ES-I3 (cell line): ENCODE data around the gene CDH23.

Experiments used
- H3K36me3 ChIP-seq: 2 replicates; pipeline ENCODE4 v1.6.1; 2013; ENCODE audit warnings: mild to moderate bottlenecking, low read length, control low read depth, moderate library complexity; ENCODE audit not compliant: insufficient read depth
- H3K4me1 ChIP-seq: 2 replicates; pipeline ENCODE4 v1.6.1; 2013; ENCODE audit warnings: mild to moderate bottlenecking, control low read depth, low read length; ENCODE audit not compliant: insufficient read depth
- H3K9ac ChIP-seq: 2 replicates; pipeline ENCODE4 v1.6.1; 2013; ENCODE audit warnings: low read depth, mild to moderate bottlenecking, low read length, moderate library complexity
- H3K9me3 ChIP-seq: 2 replicates; pipeline ENCODE4 v1.6.1; 2013; ENCODE audit warnings: mild to moderate bottlenecking, low read length, moderate library complexity; ENCODE audit not compliant: control insufficient read depth, insufficient read depth

Gene CDH23

GRCh38 chr10:71810048-71810750 lies 413.5 kb downstream of the CDH23 start:
- Histone ChIP-seq H3K9ac (no peak overlapping the region), H3K36me3 (no peaks in the 10 kb centered on the region; the same call in 1 of the 2 replicates), H3K4me1 (no peaks in the 10 kb centered on the region; the same call in 1 of the 2 replicates), H3K9me3 (no peaks in the 10 kb centered on the region)

GRCh38 chr10:71811351-71811750 lies 414.6 kb downstream of the CDH23 start:
- Histone ChIP-seq H3K9ac (no peak overlapping the region), H3K4me1 (no peaks in the 10 kb centered on the region), H3K36me3 (peaks cover 4% of the 10 kb centered on the region; the same call in 1 of the 2 replicates), H3K9me3 (no peaks in the 10 kb centered on the region)

GRCh38 chr10:71812016-71812912 lies 415.5 kb downstream of the CDH23 start:
- Histone ChIP-seq H3K36me3 (peaks cover 5% of the 10 kb centered on the region; the same call in 1 of the 2 replicates), H3K9me3 (no peaks in the 10 kb centered on the region), H3K9ac (no peak overlapping the region), H3K4me1 (no peaks in the 10 kb centered on the region)

- H3K9me3 ChIP-seq: no peaks in the 10 kb centered on the region
- H3K9ac ChIP-seq: no peak overlapping the region
- H3K36me3 ChIP-seq: peaks cover 12% of the 10 kb centered on the region
- no peaks in the 10 kb centered on the region for H3K4me1 ChIP-seq
Observed at GRCh38 chr10:71812913-71813590, 416.3 kb downstream of the CDH23 start.

DNA sequence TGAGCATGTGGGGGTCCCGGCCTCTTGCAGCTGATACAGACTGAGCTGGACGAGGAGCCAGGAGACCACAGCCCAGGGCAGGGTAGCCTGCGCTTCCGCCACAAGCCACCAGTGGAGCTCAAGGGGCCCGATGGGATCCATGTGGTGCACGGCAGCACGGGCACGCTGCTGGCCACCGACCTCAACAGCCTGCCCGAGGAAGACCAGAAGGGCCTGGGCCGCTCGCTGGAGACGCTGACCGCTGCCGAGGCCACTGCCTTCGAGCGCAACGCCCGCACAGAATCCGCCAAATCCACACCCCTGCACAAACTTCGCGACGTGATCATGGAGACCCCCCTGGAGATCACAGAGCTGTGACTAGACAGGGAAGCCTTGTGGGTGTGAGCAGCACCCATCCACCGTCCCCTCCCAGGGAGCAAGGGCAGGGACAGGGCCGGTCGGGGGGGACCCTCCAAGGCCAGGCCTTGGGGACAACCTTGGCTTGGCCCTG lies 418.2 kb downstream of the CDH23 start:
- Histone ChIP-seq H3K36me3 (peaks cover 20% of the 10 kb centered on the region), H3K9me3 (no peaks in the 10 kb centered on the region), H3K4me1 (no peaks in the 10 kb centered on the region), H3K9ac (no peak overlapping the region)

DNA sequence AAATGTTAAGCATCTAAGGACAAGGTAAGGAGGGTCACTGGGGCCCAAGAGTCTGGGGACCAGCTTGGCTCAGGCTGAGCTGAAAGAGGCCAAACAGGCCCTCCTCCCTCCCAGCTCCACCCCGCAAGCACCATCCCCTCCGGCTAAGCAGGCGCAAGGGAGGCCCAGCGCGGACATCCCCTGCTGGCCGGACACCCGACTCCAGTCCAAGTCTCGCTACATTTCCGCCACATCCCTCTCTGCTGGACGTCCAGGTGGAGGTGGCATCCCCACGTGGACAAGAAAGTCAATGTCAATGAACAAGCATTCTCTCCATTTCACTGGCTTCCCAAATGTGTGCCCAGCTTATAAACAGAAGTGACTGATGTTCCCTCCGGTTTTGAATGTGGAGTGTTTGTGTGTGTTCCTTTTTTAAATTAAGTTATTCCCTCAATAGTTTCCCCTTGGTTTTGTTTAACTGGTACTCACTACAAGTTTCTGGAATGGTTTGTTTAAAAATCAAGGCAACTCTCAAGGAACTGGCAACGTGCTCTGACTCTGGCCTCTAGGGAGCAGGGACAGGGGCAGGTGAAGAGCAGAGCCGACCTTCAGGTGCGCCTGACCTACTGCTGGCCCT lies 418.9 kb downstream of the CDH23 start:
- Histone ChIP-seq H3K36me3 (peaks cover 25% of the 10 kb centered on the region), H3K4me1 (no peaks in the 10 kb centered on the region), H3K9ac (no peak overlapping the region)

GRCh38 chr10:71816421-71816851 lies 419.7 kb downstream of the CDH23 start:
- Histone ChIP-seq H3K9me3 (no peaks in the 10 kb centered on the region), H3K9ac (no peak overlapping the region), H3K4me1 (no peaks in the 10 kb centered on the region), H3K36me3 (peaks cover 33% of the 10 kb centered on the region)

More for the DNA sequence above, 418.9 kb downstream of the CDH23 start:
- H3K9me3 ChIP-seq: no peaks in the 10 kb centered on the region

DNA sequence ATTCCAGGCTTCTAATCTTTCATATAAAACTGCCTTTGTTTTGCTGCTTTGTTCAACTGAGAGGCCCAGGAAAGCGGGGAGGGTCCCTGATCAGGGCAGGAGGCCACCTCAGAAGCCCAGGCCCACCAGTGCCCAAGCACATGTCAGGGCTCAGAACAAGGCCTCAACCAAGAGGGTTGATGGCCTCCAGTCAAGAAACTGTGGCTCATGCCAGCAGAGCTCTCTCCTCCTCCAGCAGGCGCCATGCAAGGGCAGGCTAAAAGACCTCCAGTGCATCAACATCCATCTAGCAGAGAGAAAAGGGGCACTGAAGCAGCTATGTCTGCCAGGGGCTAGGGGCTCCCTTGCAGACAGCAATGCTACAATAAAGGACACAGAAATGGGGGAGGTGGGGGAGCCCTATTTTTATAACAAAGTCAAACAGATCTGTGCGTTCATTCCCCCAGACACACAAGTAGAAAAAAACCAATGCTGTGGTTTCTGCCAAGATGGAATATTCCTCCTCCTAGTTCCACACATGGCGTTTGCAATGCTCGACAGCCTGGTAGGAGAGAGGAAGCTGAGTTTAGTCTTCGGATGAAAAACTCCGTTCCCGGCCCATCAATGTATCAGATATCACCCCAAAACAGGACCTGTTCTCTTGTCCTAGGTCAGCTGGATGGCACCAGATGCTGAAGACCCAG lies 420.4 kb downstream of the CDH23 start:
- Histone ChIP-seq H3K36me3 (peaks cover 37% of the 10 kb centered on the region), H3K4me1 (no peaks in the 10 kb centered on the region), H3K9ac (no peak overlapping the region), H3K9me3 (no peaks in the 10 kb centered on the region)

DNA sequence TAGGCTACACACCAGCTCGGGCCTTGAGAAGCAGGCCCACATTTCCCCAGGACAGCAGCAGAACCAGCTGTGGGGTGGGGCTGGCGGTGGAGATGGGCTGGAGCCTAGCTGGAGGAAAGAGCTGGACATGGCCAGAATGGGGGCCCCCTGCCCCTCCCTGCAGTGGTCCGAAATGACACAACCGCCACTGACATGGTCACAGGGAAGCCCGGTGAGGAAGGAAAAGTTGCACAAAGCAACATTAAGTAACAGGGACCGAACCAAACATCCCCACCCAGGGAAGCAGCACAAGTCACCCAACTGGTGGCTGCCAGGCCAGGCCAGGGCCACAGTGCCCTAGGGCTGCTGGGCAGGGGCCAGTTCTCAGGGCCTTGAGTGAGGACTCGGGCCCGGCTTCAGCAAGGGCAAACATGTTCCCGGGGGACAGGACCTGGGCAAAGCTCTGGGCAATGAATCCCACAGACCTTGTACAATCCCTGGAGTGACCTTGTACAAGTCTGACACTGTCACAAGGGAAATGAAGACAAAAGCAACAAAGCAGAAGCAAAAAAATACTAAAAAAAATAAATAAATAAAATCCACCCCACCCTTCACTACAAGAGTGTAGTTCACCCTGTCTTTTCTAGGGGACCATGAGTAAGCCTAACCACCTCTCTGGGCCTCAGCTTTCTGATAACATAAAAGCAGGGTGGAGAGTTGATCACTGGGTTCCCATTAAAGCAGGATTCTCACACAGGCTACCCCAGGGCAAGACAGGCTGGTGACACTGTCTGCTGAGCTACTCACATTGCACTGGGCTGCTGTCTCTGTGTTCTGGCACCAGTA lies 421.3 kb downstream of the CDH23 start:
- Histone ChIP-seq H3K36me3 (peaks cover 41% of the 10 kb centered on the region), H3K4me1 (no peaks in the 10 kb centered on the region), H3K9me3 (no peaks in the 10 kb centered on the region), H3K9ac (no peak overlapping the region)

DNA sequence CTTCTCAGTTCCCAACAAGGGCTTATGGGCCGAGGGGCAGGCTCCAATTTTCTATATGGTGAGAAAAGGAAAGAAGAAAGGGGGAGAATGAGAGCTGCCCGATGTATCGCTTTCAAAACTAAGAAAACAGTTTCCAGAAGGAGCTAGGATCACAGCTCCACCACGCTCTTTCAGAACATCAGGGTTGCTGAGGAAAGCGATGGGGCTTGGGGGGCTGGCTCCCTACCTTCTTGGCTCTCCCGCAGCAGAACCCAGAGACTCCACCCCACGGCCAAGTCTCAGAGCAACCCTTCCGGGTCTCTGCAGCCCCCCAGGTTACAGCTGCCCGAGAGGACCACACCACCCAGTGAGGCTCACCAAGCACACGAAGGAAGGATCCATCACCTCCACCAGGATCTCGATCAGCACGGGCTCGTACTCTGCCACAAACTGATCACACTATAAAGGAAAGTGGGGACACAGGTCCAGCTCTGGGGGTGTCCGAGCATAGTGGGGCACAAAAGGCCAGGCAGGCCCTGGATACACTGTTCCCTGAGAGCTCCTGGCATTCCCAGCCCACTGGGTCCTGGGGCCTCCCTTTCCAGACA lies 422.0 kb downstream of the CDH23 start:
- Histone ChIP-seq H3K36me3 (peaks cover 41% of the 10 kb centered on the region), H3K4me1 (no peaks in the 10 kb centered on the region), H3K9ac (no peak overlapping the region), H3K9me3 (no peaks in the 10 kb centered on the region)

DNA sequence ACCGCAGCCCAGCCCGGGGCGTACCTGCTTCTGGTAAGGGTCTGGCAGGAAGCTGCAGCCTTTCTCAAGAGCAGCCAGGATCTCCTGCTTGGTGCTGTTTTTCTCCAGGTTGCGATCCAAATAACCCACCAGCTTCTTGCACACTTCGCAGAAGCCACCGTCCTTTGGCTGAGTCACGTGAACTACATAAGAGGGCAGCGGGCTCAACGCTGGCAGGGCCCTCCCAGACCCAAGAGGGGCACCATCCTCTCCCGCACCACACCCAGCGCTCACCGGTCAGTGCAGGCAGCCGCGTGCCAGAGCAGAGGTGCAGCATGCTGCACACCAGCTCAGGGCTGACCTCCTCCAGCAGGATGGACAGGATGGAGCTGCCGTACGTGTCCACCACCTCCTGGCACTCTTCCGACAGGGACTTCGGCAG lies 422.7 kb downstream of the CDH23 start:
- Histone ChIP-seq H3K9ac (no peak overlapping the region), H3K36me3 (peaks cover 47% of the 10 kb centered on the region), H3K9me3 (no peaks in the 10 kb centered on the region), H3K4me1 (no peaks in the 10 kb centered on the region)

DNA sequence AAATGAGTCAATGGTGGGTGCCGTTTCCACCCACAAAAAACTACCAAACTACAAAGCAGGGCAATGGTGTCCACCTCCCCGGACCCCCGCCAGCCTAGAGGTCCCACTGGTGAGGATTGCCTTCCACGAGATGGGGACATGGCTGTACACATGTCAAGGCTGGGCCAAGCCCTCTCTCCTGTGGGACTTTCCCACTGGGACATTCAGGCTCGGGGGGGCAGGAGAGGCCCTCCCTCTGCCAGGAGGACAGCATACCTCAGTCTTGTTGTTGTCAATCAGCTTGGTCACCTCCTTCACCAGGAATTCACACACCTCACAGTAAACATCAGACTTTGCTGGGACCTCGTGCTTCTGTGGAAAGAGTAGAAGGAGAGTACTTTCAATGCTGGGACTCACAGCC lies 423.3 kb downstream of the CDH23 start:
- Histone ChIP-seq H3K9ac (no peak overlapping the region), H3K4me1 (no peaks in the 10 kb centered on the region), H3K9me3 (no peaks in the 10 kb centered on the region), H3K36me3 (peaks cover 51% of the 10 kb centered on the region)

DNA sequence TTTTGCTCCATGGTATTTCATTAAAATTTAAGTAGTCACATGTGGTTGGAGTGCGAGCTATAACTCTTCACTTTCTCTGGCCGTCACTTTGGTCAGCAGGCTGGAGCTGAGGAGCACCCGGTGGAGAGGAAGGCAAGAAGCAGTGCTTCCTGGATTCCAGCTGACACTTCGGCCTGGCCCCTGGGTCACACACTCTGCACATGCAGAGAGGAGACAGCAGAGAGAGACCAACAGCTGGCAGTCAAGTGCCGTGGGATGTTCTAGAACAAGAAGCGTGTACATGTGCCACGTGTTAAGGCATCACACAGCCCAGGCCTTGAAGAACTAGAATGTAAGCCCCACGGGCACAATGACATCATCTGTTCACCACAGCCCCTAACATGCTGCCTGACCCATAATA lies 424.2 kb downstream of the CDH23 start:
- H3K36me3 ChIP-seq: peaks cover 52% of the 10 kb centered on the region
- H3K4me1 ChIP-seq: no peaks in the 10 kb centered on the region
- H3K9ac ChIP-seq: no peak overlapping the region
- H3K9me3 ChIP-seq: no peaks in the 10 kb centered on the region
